ENCODE measurements around the gene MATN1.

The MATN1 gene

DNA sequence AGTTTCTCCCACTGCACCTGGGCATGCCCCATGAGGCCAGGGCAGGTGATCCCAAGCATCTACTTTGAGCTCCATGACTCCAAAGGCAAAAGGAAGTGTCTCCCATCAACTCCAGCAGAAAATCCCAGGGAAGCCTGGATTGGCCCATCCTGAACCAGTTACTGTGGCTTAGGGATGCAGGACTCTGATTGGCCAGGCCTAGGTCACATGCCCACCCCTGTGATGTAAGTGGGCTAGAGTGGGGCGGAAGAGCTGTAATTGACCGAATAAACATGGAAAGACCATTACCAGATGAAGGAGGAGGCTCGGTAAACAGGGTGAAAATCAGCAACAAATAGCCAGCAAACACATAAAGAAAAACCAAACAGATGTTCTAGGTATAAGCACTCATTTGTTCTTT lies 45.2 kb downstream of the MATN1 start:
- TF ChIP-seq, protein P1, sequence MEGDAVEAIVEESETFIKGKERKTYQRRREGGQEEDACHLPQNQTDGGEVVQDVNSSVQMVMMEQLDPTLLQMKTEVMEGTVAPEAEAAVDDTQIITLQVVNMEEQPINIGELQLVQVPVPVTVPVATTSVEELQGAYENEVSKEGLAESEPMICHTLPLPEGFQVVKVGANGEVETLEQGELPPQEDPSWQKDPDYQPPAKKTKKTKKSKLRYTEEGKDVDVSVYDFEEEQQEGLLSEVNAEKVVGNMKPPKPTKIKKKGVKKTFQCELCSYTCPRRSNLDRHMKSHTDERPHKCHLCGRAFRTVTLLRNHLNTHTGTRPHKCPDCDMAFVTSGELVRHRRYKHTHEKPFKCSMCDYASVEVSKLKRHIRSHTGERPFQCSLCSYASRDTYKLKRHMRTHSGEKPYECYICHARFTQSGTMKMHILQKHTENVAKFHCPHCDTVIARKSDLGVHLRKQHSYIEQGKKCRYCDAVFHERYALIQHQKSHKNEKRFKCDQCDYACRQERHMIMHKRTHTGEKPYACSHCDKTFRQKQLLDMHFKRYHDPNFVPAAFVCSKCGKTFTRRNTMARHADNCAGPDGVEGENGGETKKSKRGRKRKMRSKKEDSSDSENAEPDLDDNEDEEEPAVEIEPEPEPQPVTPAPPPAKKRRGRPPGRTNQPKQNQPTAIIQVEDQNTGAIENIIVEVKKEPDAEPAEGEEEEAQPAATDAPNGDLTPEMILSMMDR (IDR thresholded peaks at IDR 0.05) = no peak
- H3K4me2 ChIP-seq (ENCODE audit: low read length) = no peak overlapping the region

DNA sequence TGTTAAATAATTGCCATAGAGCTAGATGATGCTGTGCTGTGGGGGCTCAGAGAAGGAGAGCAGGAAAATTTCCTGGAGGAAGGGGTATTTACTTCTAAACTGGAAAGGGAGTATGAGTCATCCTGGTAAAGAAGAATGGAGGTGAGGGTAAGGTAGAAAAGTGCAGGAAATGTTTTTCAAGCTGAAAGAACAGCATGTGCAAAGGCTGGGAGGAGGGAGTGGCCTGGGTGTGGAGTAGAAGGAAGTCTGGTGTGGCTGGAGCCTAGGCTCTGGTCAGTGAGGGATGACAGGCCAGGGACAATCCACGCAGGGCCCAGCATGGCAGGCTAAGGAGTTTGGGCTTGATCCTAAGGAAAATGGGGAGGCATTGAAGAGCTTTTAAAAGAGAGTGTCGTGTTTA lies 45.9 kb downstream of the MATN1 start:
- Histone ChIP-seq H3K36me3 (ENCODE audit: control insufficient read depth, insufficient read depth, low read length) (no peaks in the 10 kb centered on the region), H3K4me3 (ENCODE audit: low read depth, low read length) (no peak overlapping the region), H3K27ac (no peak overlapping the region), H3K4me2 (ENCODE audit: low read length) (no peak overlapping the region), H3K9ac (no peak overlapping the region), H2AFZ (no peak overlapping the region), H3K4me1 (no peaks in the 10 kb centered on the region), H3K79me2 (no peaks in the 10 kb centered on the region), H3K9me3 (ENCODE audit: control insufficient read depth, low read length) (no peaks in the 10 kb centered on the region), H3K27me3 (ENCODE audit: control insufficient read depth, insufficient read depth, low read length) (no peaks in the 10 kb centered on the region)
- TF ChIP-seq, protein P1 (IDR thresholded peaks at IDR 0.05) = no peak

More for the DNA sequence above, 45.2 kb downstream of the MATN1 start:
- Histone ChIP-seq H3K4me1 (no peaks in the 10 kb centered on the region), H3K79me2 (no peaks in the 10 kb centered on the region), H3K9ac (no peak overlapping the region), H2AFZ (no peak overlapping the region), H3K27me3 (ENCODE audit: control insufficient read depth, insufficient read depth, low read length) (no peaks in the 10 kb centered on the region), H3K4me3 (ENCODE audit: low read depth, low read length) (no peak overlapping the region), H3K9me3 (ENCODE audit: control insufficient read depth, low read length) (no peaks in the 10 kb centered on the region), H3K36me3 (ENCODE audit: control insufficient read depth, insufficient read depth, low read length) (no peaks in the 10 kb centered on the region), H3K27ac (no peak overlapping the region)

DNA sequence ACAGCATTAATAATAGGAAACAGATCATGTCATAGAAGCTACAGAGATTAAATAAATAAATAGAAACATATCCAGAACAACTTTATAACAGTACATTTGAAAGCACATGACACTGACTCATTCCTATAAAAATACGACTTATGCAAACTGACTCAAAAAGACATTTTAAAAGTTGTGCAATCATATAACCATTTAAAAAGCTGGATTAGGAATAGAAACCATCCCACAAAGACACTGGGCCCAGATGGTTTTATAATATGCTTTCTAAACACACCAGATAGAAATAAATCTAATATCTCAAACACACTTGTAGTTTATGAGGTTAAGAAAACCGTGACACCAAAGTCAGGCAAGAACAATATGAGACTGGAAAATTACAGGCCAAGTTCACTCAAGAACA lies 47.6 kb downstream of the MATN1 start:
- H3K4me1 ChIP-seq = no peaks in the 10 kb centered on the region
- H3K27me3 ChIP-seq (ENCODE audit: control insufficient read depth, insufficient read depth, low read length) = no peaks in the 10 kb centered on the region
- H2AFZ ChIP-seq = no peak overlapping the region
- no peaks in the 10 kb centered on the region for H3K9me3 ChIP-seq (ENCODE audit: control insufficient read depth, low read length)
- no peak overlapping the region for H3K4me2 ChIP-seq (ENCODE audit: low read length)
- TF ChIP-seq, protein P1 (IDR thresholded peaks at IDR 0.05) = no peak
- no peak overlapping the region for H3K4me3 ChIP-seq (ENCODE audit: low read depth, low read length)
- no peaks in the 10 kb centered on the region for H3K79me2 ChIP-seq
- no peak overlapping the region for H3K27ac ChIP-seq
- H3K36me3 ChIP-seq (ENCODE audit: control insufficient read depth, insufficient read depth, low read length) = no peaks in the 10 kb centered on the region
- no peak overlapping the region for H3K9ac ChIP-seq

DNA sequence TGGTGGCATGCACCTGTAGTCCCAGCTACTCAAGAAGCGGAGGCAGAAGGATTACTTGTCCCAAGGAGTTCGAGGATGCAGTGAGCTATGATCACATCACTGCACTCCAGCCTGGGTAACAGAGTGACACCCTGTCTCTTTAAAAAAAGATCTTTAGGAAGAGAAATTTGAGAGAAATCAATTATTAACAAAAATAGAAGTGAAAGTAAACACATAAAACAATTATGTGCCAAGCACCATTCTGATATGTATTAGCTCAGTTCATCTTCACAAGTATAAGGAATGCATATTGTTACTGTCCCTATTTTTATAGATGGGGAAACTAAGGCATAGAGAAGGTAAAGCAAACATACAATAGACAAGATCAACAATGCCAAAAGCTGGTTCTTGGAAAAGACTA lies 48.1 kb downstream of the MATN1 start:
- Histone ChIP-seq H3K27ac (no peak overlapping the region), H3K9ac (no peak overlapping the region)

DNA sequence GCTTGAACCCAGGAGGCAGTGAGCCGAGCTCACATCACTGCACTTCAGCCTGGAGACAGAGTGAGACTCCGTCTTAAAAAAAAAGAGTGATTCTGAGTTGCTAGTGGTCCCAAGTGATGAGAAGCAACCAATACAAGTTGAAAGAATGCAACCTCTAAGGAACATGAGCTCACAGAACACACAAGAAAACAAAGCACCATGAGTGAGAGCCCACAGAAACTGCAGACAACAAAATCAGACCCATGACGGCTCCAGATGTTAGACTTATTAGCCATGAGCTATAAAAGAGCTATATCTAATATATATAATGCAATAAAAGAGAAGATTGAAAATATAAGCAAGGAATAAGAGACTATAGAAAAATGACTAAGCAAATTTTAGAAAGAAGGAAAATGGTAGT lies 50.0 kb downstream of the MATN1 start:
- no peaks in the 10 kb centered on the region for H3K9me3 ChIP-seq (ENCODE audit: control insufficient read depth, low read length)
- no peak overlapping the region for H3K27ac ChIP-seq
- no peak overlapping the region for H3K4me2 ChIP-seq (ENCODE audit: low read length)
- no peak overlapping the region for H3K4me3 ChIP-seq (ENCODE audit: low read depth, low read length)
- no peaks in the 10 kb centered on the region for H3K36me3 ChIP-seq (ENCODE audit: control insufficient read depth, insufficient read depth, low read length)
- H3K27me3 ChIP-seq (ENCODE audit: control insufficient read depth, insufficient read depth, low read length) = no peaks in the 10 kb centered on the region
- TF ChIP-seq, protein P1 (IDR thresholded peaks at IDR 0.05) = no peak
- no peaks in the 10 kb centered on the region for H3K79me2 ChIP-seq
- H3K9ac ChIP-seq = no peak overlapping the region
- H3K4me1 ChIP-seq = no peaks in the 10 kb centered on the region
- no peak overlapping the region for H2AFZ ChIP-seq

More for the DNA sequence above, 48.1 kb downstream of the MATN1 start:
- TF ChIP-seq, protein P1 (IDR thresholded peaks at IDR 0.05) = no peak
- Histone ChIP-seq H2AFZ (no peak overlapping the region), H3K27me3 (ENCODE audit: control insufficient read depth, insufficient read depth, low read length) (no peaks in the 10 kb centered on the region), H3K79me2 (no peaks in the 10 kb centered on the region), H3K4me3 (ENCODE audit: low read depth, low read length) (no peak overlapping the region), H3K4me2 (ENCODE audit: low read length) (no peak overlapping the region), H3K36me3 (ENCODE audit: control insufficient read depth, insufficient read depth, low read length) (no peaks in the 10 kb centered on the region), H3K4me1 (no peaks in the 10 kb centered on the region), H3K9me3 (ENCODE audit: control insufficient read depth, low read length) (no peaks in the 10 kb centered on the region)

Data from parathyroid adenoma (tissue), 2 donors.